ENCODE results near the gene SCN8A. TPM values are rescaled to one million over a fixed set of nuclear protein-coding genes. Genes with fewer than 3 reads are reported as not detected.

Gene SCN8A
- total RNA-seq, result 3.0 and 12.7 TPM in 2 replicates

DNA sequence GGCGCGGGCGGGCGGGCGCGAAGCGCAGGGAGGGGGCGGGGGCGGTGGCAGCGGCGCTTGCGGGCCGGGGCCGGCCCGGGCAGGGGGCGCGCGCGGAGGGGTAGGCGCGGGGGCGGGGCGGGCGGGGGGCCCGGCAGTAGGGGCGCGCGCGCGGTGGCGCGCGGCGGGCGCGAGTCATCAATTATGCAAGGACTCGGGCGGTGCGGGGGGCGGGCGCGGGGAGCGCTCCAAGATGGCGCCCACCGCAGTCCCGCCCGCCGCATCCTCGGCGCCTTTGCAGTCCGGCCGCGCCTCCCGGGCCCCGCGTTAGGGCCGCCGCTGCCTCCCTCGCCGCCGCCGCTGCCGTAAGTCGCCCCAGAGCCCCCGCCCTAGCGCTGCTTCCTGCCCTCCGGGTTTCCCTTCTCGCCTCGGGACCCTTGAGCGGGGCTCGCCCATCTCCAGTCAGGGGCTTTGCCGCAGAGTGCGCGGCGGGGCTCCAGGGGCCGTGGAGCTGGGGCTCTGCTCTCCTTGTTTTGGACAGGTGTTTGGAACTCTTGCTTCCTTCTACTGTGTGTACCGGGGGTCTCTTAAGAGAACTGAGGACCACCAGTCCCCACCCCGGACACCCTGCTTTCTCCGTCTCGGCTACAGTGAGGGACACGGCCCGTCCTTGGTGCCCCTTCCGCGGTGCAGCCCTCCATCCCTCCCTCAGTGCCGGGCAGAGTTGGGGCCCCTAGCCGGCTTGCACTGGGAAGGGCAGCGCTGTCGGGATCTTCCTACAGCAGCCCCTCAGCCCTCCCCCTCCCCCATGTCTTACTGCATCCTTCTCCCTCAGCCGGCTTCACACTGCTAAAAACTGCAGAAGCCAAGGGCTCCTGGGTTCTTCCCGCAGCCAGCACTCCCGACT lies at the start of gene SCN8A:
Gene SCN8A (plus strand): TSS at position 218 of the 886 bp plus-strand sequence. CDS start 71,585 bp downstream, outside the sequence.

DNA sequence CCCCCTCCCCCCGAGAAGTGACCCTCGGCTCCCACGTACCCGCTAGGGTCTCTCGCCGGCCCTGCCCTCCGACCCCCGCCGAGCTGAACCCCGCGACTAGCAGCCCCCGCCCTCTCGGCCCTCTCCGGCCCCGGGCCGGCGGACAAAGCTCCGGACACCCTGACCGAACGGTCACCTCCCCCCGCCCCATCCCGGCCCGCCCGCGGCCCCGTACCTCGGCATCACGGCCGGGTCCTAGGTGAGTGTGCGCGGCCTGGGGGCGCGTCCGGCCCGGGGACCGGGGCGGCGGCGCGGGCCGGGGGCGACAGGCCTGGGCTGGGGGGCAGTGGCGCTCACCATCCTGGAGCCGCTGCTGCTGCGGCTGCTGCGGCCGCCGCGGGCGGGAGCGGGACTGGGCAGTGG lies 257.3 kb downstream of the SCN8A start, which contains the start of gene FIGNL2:
Gene FIGNL2 (minus strand): TSS at position 393 of the 402 bp plus-strand sequence. CDS start 26,305 bp downstream, outside the sequence.

Other genes with a start within 250 kb of the SCN8A start
- not detected in 2 replicates for gene CELA1, start 244.6 kb upstream of the SCN8A start, total RNA-seq
- gene GALNT6, start 199.8 kb upstream of the SCN8A start, total RNA-seq, result 1.4 and 1.5 TPM in 2 replicates
- 0.18 and 0.28 TPM in 2 replicates for gene SLC4A8, start 166.4 kb upstream of the SCN8A start, total RNA-seq